ENCODE data around the gene BTBD10.
"Not testable (repeated sequence)": the region's sequence is repeated elsewhere in the genome, so short reads cannot be mapped to it uniquely, and the experiment has no call there.

The BTBD10 gene

GRCh38 chr11:13440100-13440855 lies 22.7 kb downstream of the BTBD10 start:
- DNase-seq (ENCODE audit: low spot score), result no peak
- TF ChIP-seq CTCF (IDR thresholded peaks at IDR 0.05; ENCODE audit: extremely low read depth, missing control alignments), result no peak

GRCh38 chr11:13438291-13438690 lies 24.7 kb downstream of the BTBD10 start:
- DNase-seq (ENCODE audit: low spot score), result no peak
- no peak for TF ChIP-seq CTCF (IDR thresholded peaks at IDR 0.05; ENCODE audit: extremely low read depth, missing control alignments)

- DNase-seq (ENCODE audit: low spot score), result not testable (repeated sequence)
Measured at GRCh38 chr11:13436836-13437235, 26.2 kb downstream of the BTBD10 start.

GRCh38 chr11:13434247-13435205 lies 28.5 kb downstream of the BTBD10 start:
- DNase-seq (ENCODE audit: low spot score), result no peak
- no peak for TF ChIP-seq CTCF (IDR thresholded peaks at IDR 0.05; ENCODE audit: extremely low read depth, missing control alignments)

- no peak for DNase-seq (ENCODE audit: low spot score)
- no peak for TF ChIP-seq CTCF (IDR thresholded peaks at IDR 0.05; ENCODE audit: extremely low read depth, missing control alignments)
Measured at GRCh38 chr11:13433437-13433836, 29.6 kb downstream of the BTBD10 start.

GRCh38 chr11:13429836-13430235 lies 33.2 kb downstream of the BTBD10 start:
- TF ChIP-seq CTCF (IDR thresholded peaks at IDR 0.05; ENCODE audit: extremely low read depth, missing control alignments), result no peak
- no peak for DNase-seq (ENCODE audit: low spot score)

- no peak for TF ChIP-seq CTCF (IDR thresholded peaks at IDR 0.05; ENCODE audit: extremely low read depth, missing control alignments)
- DNase-seq (ENCODE audit: low spot score), result no peak
Measured at GRCh38 chr11:13429288-13429687, 33.7 kb downstream of the BTBD10 start.
